Transverse colon (tissue), 4 donors: Measurements from ENCODE around the gene PANX2.

Experiments
- CTCF ChIP-seq, 5 experiments: fragments of 200-600 bp in 3 of 5; fragments of 450-650 bp in 2 of 5; sonication (generic) in 3 of 5; IDR thresholded peaks; 1 replicate in 2 of 5; 2 replicates in 3 of 5; pipeline ENCODE4 v1.5.1; 2016 to 2017; ENCODE audit warnings: antibody characterized with exemption in 5 of 5, inconsistent platforms in 3 of 5, mild to moderate bottlenecking in 2 of 5, moderate library complexity in 1 of 5
- POLR2AphosphoS5 ChIP-seq, 3 donors: sonication (generic); formaldehyde crosslinking; IDR thresholded peaks; one replicate each; pipeline ENCODE4 v1.6.1; 2016; ENCODE audit warnings: antibody characterized with exemption in 3 of 3

- TF ChIP-seq CTCF (IDR thresholded peaks at IDR 0.05) (no peak), POLR2AphosphoS5 (IDR thresholded peaks at IDR 0.05) (no peak)
Measured at GRCh38 chr22:50186761-50187523, 16.4 kb downstream of the PANX2 start.
